LNCaP clone FGC (cell line): ENCODE measurements around the gene DDC.

Experiments used
- DNase-seq: peaks from one replicate; pipeline ENCODE4 v3.0.0-alpha.2; 2011; ENCODE audit warnings: low read depth
- H3K4me3 ChIP-seq: 2 replicates; pipeline ENCODE4 v1.5.1; 2011; ENCODE audit warnings: mild to moderate bottlenecking, low read depth, low read length, control low read depth
- CTCF ChIP-seq: IDR thresholded peaks from 2 replicates; pipeline ENCODE4 v1.5.1; 2012; ENCODE audit warnings: mild to moderate bottlenecking; ENCODE audit not compliant: control insufficient read depth, insufficient read depth; ENCODE audit errors: extremely low read depth

The DDC gene

DNA sequence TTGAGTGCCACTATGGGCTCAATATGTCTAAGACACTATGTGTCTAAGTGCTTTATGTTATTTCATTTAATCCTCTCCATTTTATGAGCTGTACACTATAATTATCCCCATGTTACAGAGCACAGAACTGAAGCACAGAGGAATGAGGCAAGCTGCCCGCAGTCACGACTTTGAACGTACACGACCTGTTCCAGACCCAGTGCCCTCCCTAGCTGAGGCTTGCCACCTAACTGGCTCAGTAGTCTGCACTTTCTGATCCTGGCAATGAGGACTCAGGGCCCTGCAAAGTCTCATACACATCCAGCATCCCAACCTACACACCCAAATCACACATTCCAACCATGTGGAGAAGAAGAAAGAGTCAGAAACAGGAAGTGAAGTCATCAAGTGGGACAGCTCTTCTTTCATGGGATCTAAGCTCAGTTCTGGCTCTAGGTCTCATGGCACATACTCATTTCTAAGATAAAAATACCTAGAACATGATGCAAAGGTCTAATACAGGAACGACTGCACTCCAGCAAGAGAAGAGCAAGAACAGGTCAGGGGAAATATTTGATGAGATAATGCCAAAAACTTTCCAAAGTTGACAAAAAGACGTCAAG is 42.4 kb upstream of the DDC start:
- H3K4me3 ChIP-seq, result no peak overlapping the region
- no peak for TF ChIP-seq CTCF
- DNase-seq, result no peak

GRCh38 chr7:50605059-50605458 is 39.9 kb upstream of the DDC start:
- TF ChIP-seq CTCF, result no peak

DNA sequence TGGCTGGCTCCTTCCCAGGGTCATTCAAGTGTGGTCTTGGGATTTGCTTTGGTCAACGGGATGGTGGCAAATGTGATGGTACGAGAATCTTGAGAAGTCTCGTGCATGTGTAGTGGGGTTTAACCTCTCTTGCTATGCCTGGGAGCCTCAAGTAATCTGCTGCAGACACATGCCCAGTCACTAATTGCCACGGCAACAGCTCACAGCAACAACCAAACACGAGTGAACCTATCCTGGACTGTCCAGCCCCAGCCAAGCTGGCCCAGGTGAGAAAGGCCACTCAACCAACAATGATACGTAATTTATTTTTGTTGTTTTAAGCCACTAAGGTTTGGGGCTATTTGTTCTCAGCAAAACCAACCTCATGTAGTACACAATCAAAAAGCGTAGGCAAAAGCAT is 38.1 kb upstream of the DDC start:
- TF ChIP-seq CTCF, result no peak
- DNase-seq, result no peak
- no peak overlapping the region for H3K4me3 ChIP-seq

More at GRCh38 chr7:50605059-50605458, 39.9 kb upstream of the DDC start:
- H3K4me3 ChIP-seq, result no peak overlapping the region
- DNase-seq, result no peak

GRCh38 chr7:50599385-50599784 is 34.2 kb upstream of the DDC start:
- H3K4me3 ChIP-seq, result no peak overlapping the region
- no peak for TF ChIP-seq CTCF
- no peak for DNase-seq

- DNase-seq, result no peak
- no peak overlapping the region for H3K4me3 ChIP-seq
- TF ChIP-seq CTCF, result no peak
Measured at GRCh38 chr7:50598460-50599343, 33.5 kb upstream of the DDC start.

- no peak overlapping the region for H3K4me3 ChIP-seq
- DNase-seq, result no peak
- no peak for TF ChIP-seq CTCF
Measured at GRCh38 chr7:50596484-50596883, 31.3 kb upstream of the DDC start.
